Small intestine (tissue), 7 donors: Measurements from ENCODE around the gene ITGB8. TPM values are rescaled to one million over a fixed set of nuclear protein-coding genes. Genes with fewer than 3 reads are reported as not detected.
A peak's percentile ranks its signal among the peaks of the same experiment; 100 is the strongest.
"Not testable (repeated sequence)": the region's sequence is repeated elsewhere in the genome, so short reads cannot be mapped to it uniquely, and the experiment has no call there.

Experiments used
- DNase-seq, 2 donors: peaks; one replicate each; pipeline versions ENCODE4 v3.0.0 to v3.0.0-alpha.2; 2013
- FAIRE-seq: peaks from 2 replicates; lab custom pipeline; 2012; peaks lifted over from hg19 to GRCh38; lab: Jason Lieb, UNC
- H3K27ac ChIP-seq, 3 donors: one replicate each; pipeline ENCODE4 v1.5.1; 2013; ENCODE audit warnings: low read length in 2 of 3, mild to moderate bottlenecking in 2 of 3, control low read depth in 1 of 3, inconsistent platforms in 1 of 3, low read depth in 1 of 3, moderate library complexity in 1 of 3
- H3K27me3 ChIP-seq, 3 donors: one replicate each; pipeline ENCODE4 v1.6.1; 2013; ENCODE audit warnings: low read length in 3 of 3, inconsistent platforms in 1 of 3; ENCODE audit not compliant: control insufficient read depth in 3 of 3, insufficient read depth in 3 of 3
- H3K36me3 ChIP-seq, 3 donors: one replicate each; pipeline ENCODE4 v1.6.1; 2013; ENCODE audit warnings: low read length in 3 of 3, inconsistent platforms in 1 of 3, low read depth in 1 of 3, mild to moderate bottlenecking in 1 of 3, moderate library complexity in 1 of 3; ENCODE audit not compliant: control insufficient read depth in 3 of 3, insufficient read depth in 2 of 3
- H3K4me1 ChIP-seq, 3 donors: one replicate each; pipeline ENCODE4 v1.6.1; 2013; ENCODE audit warnings: low read length in 2 of 3, inconsistent platforms in 1 of 3, low read depth in 1 of 3, mild to moderate bottlenecking in 1 of 3, moderate library complexity in 1 of 3; ENCODE audit not compliant: control insufficient read depth in 3 of 3, insufficient read depth in 2 of 3
- H3K4me3 ChIP-seq, 3 donors: one replicate each; pipeline ENCODE4 v1.5.1; 2013; ENCODE audit warnings: low read length in 3 of 3, control low read depth in 1 of 3, inconsistent platforms in 1 of 3, low read depth in 1 of 3, mild to moderate bottlenecking in 1 of 3, moderate library complexity in 1 of 3
- H3K9me3 ChIP-seq, 2 donors: one replicate each; pipeline ENCODE4 v1.6.1; 2013; ENCODE audit warnings: low read depth in 1 of 2, low read length in 1 of 2; ENCODE audit not compliant: control insufficient read depth in 2 of 2, insufficient read depth in 1 of 2
- WGBS, 3 donors: extraction: QIAGEN DNeasy Blood & Tissue Kit; methylation state at CpG; one replicate each; pipeline ENCODE4 v1.1.7; 2013; 5-methylcytosine and 5-hydroxymethylcytosine counted together
- polyA plus RNA-seq, 4 donors: library from polyadenylated mRNA; stranded (reverse) in 3 of 4; unstranded in 1 of 4; fragments of 200-250 nt in 3 of 4; fragments of 120-200 nt in 1 of 4; gene quantifications; one replicate each; pipeline versions ENCODE4 v1.2.1 to v1.2.3, GENCODE V29; 2013
- donor health status: healthy with polysubstance abuse.
- donor health status: control.
- donor health status: control.
- donor health status: Bipolar disorder and iron deficiency.
- donor health status: healthy.

ITGB8 gene
- polyA plus RNA-seq, 4 donors: 0.45 to 37.7 (median 1.9) TPM

- H3K27me3 ChIP-seq: no peaks in the 10 kb centered on the region
- DNase-seq (no peak), FAIRE-seq (no peak)
- peaks cover 0 to 14% (median 0%) of the 10 kb centered on the region in 3 donors for H3K4me1 ChIP-seq
- no peak overlapping the region for H3K4me3 ChIP-seq
- H3K36me3 ChIP-seq: peaks cover 0 to 5% (median 2%) of the 10 kb centered on the region in 3 donors
- H3K9me3 ChIP-seq: no peaks in the 10 kb centered on the region
- H3K27ac ChIP-seq: no peak overlapping the region
Measured at GRCh38 chr7:20383351-20383750, 52.7 kb downstream of the ITGB8 start.

- DNase-seq: no peak
- Histone ChIP-seq H3K27ac (no peak overlapping the region), H3K27me3 (no peaks in the 10 kb centered on the region), H3K4me3 (no peak overlapping the region), H3K36me3 (peaks cover 0 to 5% (median 2%) of the 10 kb centered on the region in 3 donors), H3K4me1 (peaks cover 0 to 14% (median 0%) of the 10 kb centered on the region in 3 donors), H3K9me3 (no peaks in the 10 kb centered on the region)
- 74 to 86% (median 81%) methylated on average over 1 of the region's 1 CpG for WGBS, 3 donors
- FAIRE-seq: no peak
Measured at GRCh38 chr7:20385126-20385525, 54.4 kb downstream of the ITGB8 start.

DNA sequence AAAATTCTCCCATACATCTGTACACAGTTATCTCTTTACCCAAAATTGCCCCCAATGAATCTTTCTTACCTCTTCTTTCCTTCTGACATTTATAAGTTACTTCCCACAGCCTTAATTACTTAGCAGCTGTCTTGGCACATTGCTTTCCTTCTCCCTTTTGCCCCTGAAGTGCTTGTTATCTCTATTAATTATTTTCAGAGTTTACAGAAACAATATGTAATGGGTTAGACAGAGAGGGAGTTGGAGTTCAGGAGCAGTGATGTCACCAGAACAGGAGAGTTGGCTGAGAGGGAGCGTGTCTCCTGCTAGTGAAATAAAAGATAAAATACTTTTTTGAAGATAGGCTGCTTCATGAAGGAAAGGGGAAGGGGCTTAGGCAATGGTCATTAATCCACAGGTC, 57.4 kb downstream of the ITGB8 start:
- DNase-seq: peak; percentile 45 to 69
- Histone ChIP-seq H3K27me3 (no peaks in the 10 kb centered on the region), H3K27ac (peak overlapping the region in 1 of 3 donors; percentile 67), H3K9me3 (no peaks in the 10 kb centered on the region), H3K36me3 (peaks cover 0 to 3% (median 0%) of the 10 kb centered on the region in 3 donors), H3K4me3 (no peak overlapping the region), H3K4me1 (peaks cover 0 to 27% (median 5%) of the 10 kb centered on the region in 3 donors)
- WGBS, 3 donors: 6 to 50% (median 18%) methylated on average over 1 of the region's 1 CpG
- FAIRE-seq: no peak

- H3K27ac ChIP-seq, FAIRE-seq, H3K36me3 ChIP-seq, DNase-seq, H3K4me3 ChIP-seq, H3K9me3 ChIP-seq, H3K27me3 ChIP-seq: not testable (repeated sequence)
- peaks cover 5 to 34% (median 5%) of the 10 kb centered on the region in 3 donors for H3K4me1 ChIP-seq
- 68 to 89% (median 78%) methylated on average over 2 of the region's 2 CpGs for WGBS, 3 donors
Measured at GRCh38 chr7:20389192-20389591, 58.5 kb downstream of the ITGB8 start.

- Histone ChIP-seq H3K27ac (peak overlapping the region; percentile 8 to 82 (median 20)), H3K9me3 (no peaks in the 10 kb centered on the region), H3K36me3 (peaks cover 0 to 12% (median 0%) of the 10 kb centered on the region in 3 donors), H3K27me3 (no peaks in the 10 kb centered on the region), H3K4me1 (peaks cover 5 to 21% (median 5%) of the 10 kb centered on the region in 3 donors), H3K4me3 (no peak overlapping the region)
- FAIRE-seq: no peak
- WGBS, 3 donors: 15 to 55% (median 36%) methylated on average over 2 of the region's 2 CpGs
- DNase-seq: peak; percentile 73 to 78
Measured at GRCh38 chr7:20393021-20393610, 62.4 kb downstream of the ITGB8 start.

GRCh38 chr7:20393616-20394015, 62.9 kb downstream of the ITGB8 start:
- no peaks in the 10 kb centered on the region for H3K9me3 ChIP-seq
- H3K36me3 ChIP-seq: peaks cover 0 to 12% (median 0%) of the 10 kb centered on the region in 3 donors
- peak overlapping the region; percentile 8 to 55 (median 20) for H3K27ac ChIP-seq
- WGBS, 3 donors: 35 to 80% (median 45%) methylated on average over 2 of the region's 2 CpGs
- DNase-seq (no peak), FAIRE-seq (no peak)
- H3K4me1 ChIP-seq: peaks cover 5 to 21% (median 5%) of the 10 kb centered on the region in 3 donors
- no peak overlapping the region for H3K4me3 ChIP-seq
- no peaks in the 10 kb centered on the region for H3K27me3 ChIP-seq

DNA sequence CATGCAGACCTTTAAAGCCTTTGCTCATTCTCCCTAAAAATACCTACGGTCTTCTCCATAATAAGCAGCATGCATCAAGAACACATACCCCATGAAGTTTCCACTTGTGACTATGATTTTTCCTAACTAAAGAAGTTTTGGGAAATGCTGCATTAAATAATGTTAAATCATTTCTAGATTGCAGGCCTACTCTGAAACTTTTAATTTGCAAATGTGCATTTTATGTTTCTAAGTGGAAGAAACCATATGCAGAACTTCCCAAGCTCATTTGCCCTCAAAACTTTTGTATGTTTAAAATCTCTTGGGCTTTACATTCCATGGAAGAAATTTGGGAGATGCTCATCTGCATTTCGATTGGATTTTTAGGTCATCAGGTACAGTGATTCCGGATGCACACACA, 63.6 kb downstream of the ITGB8 start:
- no peak overlapping the region for H3K4me3 ChIP-seq
- peaks cover 0 to 14% (median 0%) of the 10 kb centered on the region in 3 donors for H3K36me3 ChIP-seq
- no peaks in the 10 kb centered on the region for H3K27me3 ChIP-seq
- H3K9me3 ChIP-seq: no peaks in the 10 kb centered on the region
- no peak overlapping the region for H3K27ac ChIP-seq
- DNase-seq (no peak), FAIRE-seq (no peak)
- peaks cover 5 to 21% (median 5%) of the 10 kb centered on the region in 3 donors for H3K4me1 ChIP-seq
- 91 to 96% (median 92%) methylated on average over 3 of the region's 3 CpGs for WGBS, 3 donors

GRCh38 chr7:20395104-20395503, 64.4 kb downstream of the ITGB8 start:
- Histone ChIP-seq H3K4me1 (peaks cover 5 to 21% (median 5%) of the 10 kb centered on the region in 3 donors), H3K9me3 (no peaks in the 10 kb centered on the region), H3K27me3 (no peaks in the 10 kb centered on the region), H3K36me3 (peaks cover 0 to 14% (median 0%) of the 10 kb centered on the region in 3 donors), H3K4me3 (no peak overlapping the region), H3K27ac (peak overlapping the region in 2 of 3 donors; percentile 15 to 31)
- DNase-seq (peak; percentile 26 to 57), FAIRE-seq (no peak)
- WGBS, 3 donors: 21 to 65% (median 44%) methylated on average over 4 of the region's 4 CpGs
